Keratinocyte (primary cell): ENCODE measurements around the gene GAST. TPM values are rescaled to one million over a fixed set of nuclear protein-coding genes. Genes with fewer than 3 reads are reported as not detected.

ENCODE experiments used
- DNase-seq: peaks from one replicate; pipeline ENCODE4 v3.0.0-alpha.2; 2011; ENCODE audit warnings: low read depth, missing footprints, low spot score
- FAIRE-seq: peaks from 2 replicates; lab custom pipeline; 2011; peaks lifted over from hg19 to GRCh38; lab: Jason Lieb, UNC
- H2AFZ ChIP-seq: 2 replicates; pipeline ENCODE4 v1.6.0; 2012; ENCODE audit warnings: low read length, control low read depth, inconsistent platforms; ENCODE audit not compliant: control insufficient read depth
- H3K27ac ChIP-seq: 2 replicates; pipeline ENCODE4 v1.5.1; 2011; ENCODE audit warnings: low read length; ENCODE audit not compliant: control insufficient read depth, insufficient read depth
- H3K27me3 ChIP-seq: 3 replicates; pipeline ENCODE4 v1.6.0; 2011; ENCODE audit warnings: low read length; ENCODE audit not compliant: control insufficient read depth, insufficient read depth; ENCODE audit errors: extremely low read depth
- H3K36me3 ChIP-seq, 2 experiments: 2 replicates in 1 of 2; 3 replicates in 1 of 2; pipeline ENCODE4 v1.5.1; 2011; ENCODE audit warnings: low read length in 2 of 2, mild to moderate bottlenecking in 1 of 2; ENCODE audit not compliant: control insufficient read depth in 2 of 2, insufficient read depth in 2 of 2; ENCODE audit errors: extremely low read depth in 1 of 2
- H3K4me1 ChIP-seq: 3 replicates; pipeline ENCODE4 v1.5.1; 2011; ENCODE audit warnings: low read length; ENCODE audit not compliant: control insufficient read depth, insufficient read depth; ENCODE audit errors: extremely low read depth
- H3K4me2 ChIP-seq: 3 replicates; pipeline ENCODE4 v1.6.0; 2011; ENCODE audit warnings: low read depth, low read length; ENCODE audit not compliant: control insufficient read depth, insufficient read depth; ENCODE audit errors: extremely low read depth
- H3K4me3 ChIP-seq, 3 experiments: fragments of 200-600 bp in 1 of 3; sonication (generic) in 1 of 3; 2 replicates in 2 of 3; 3 replicates in 1 of 3; pipeline ENCODE4 v1.5.1; 2011 to 2016; ENCODE audit warnings: low read length in 3 of 3, mild to moderate bottlenecking in 3 of 3, control low read depth in 2 of 3, inconsistent platforms in 1 of 3, low read depth in 1 of 3, mixed read lengths in 1 of 3, mixed run types in 1 of 3, moderate library complexity in 1 of 3; ENCODE audit not compliant: control insufficient read depth in 2 of 3, insufficient read depth in 2 of 3; ENCODE audit errors: extremely low read depth in 1 of 3
- H3K79me2 ChIP-seq: 2 replicates; pipeline ENCODE4 v1.6.0; 2012; ENCODE audit warnings: low read length; ENCODE audit not compliant: control insufficient read depth, insufficient read depth
- H3K9ac ChIP-seq: 3 replicates; pipeline ENCODE4 v1.6.0; 2011; ENCODE audit warnings: low read length; ENCODE audit not compliant: control insufficient read depth, insufficient read depth; ENCODE audit errors: extremely low read depth
- H3K9me1 ChIP-seq: 3 replicates; pipeline ENCODE4 v1.6.0; 2011; ENCODE audit warnings: low read length; ENCODE audit not compliant: control insufficient read depth, insufficient read depth; ENCODE audit errors: extremely low read depth
- H3K9me3 ChIP-seq: 2 replicates; pipeline ENCODE4 v1.5.1; 2012; ENCODE audit warnings: low read depth, low read length; ENCODE audit not compliant: control insufficient read depth
- H4K20me1 ChIP-seq: 3 replicates; pipeline ENCODE4 v1.6.0; 2011; ENCODE audit warnings: low read length; ENCODE audit not compliant: control insufficient read depth, insufficient read depth; ENCODE audit errors: extremely low read depth
- EZH2 ChIP-seq: IDR thresholded peaks from one replicate; pipeline ENCODE4 v1.6.1; 2012; ENCODE audit warnings: inconsistent platforms, mild to moderate bottlenecking, low read length, moderate library complexity
- dilution Hi-C: fragments of 300-500 bp; cut with MboI; formaldehyde crosslinking; loops from one replicate; pipeline ENCODE4 v1.7.0; 2020; ENCODE audit warnings: low sequenced_read_pairs; ENCODE audit not compliant: extremely low pct_ligation_motif_present
- polyA plus RNA-seq, 5 experiments: library from polyadenylated mRNA; depleted of rRNA in 3 of 5; stranded (reverse) in 3 of 5; stranded (forward) in 1 of 5; unstranded in 1 of 5; fragments of >200 nt; gene quantifications; 1 replicate in 1 of 5; 2 replicates in 3 of 5; 3 replicates in 1 of 5; pipeline versions ENCODE4 v1.2.1 to v1.2.3, GENCODE V29; 2011 to 2012; ENCODE audit warnings: missing spikeins in 2 of 5, low read depth in 1 of 5, low replicate concordance in 1 of 5
- TF ChIP-seq, protein P1 (sequence below), 3 experiments: IDR thresholded peaks in 1 of 3; conservative IDR thresholded peaks in 1 of 3; optimal IDR thresholded peaks in 1 of 3; 2 replicates in 2 of 3; 3 replicates in 1 of 3; pipeline versions ENCODE3 to v1.5.1; 2011; ENCODE audit warnings: low read length in 3 of 3, mild to moderate bottlenecking in 3 of 3, moderate library complexity in 2 of 3, control low read depth in 1 of 3, inconsistent platforms in 1 of 3; ENCODE audit not compliant: insufficient read depth in 2 of 3; ENCODE audit errors: extremely low read depth in 1 of 3

The GAST gene
- polyA plus RNA-seq, 1 donor (not counting 4 experiments of a cell fraction or from before 2014, with no cell fraction given), result 0.87 TPM

GRCh38 chr17:41666708-41667279 is 45.3 kb upstream of the GAST start:
- H3K9me3 ChIP-seq, result no peaks in the 10 kb centered on the region
- peak overlapping the region; percentile 90 for H3K27ac ChIP-seq
- DNase-seq (no peak), FAIRE-seq (peak; percentile 32)
- TF ChIP-seq, protein P1, sequence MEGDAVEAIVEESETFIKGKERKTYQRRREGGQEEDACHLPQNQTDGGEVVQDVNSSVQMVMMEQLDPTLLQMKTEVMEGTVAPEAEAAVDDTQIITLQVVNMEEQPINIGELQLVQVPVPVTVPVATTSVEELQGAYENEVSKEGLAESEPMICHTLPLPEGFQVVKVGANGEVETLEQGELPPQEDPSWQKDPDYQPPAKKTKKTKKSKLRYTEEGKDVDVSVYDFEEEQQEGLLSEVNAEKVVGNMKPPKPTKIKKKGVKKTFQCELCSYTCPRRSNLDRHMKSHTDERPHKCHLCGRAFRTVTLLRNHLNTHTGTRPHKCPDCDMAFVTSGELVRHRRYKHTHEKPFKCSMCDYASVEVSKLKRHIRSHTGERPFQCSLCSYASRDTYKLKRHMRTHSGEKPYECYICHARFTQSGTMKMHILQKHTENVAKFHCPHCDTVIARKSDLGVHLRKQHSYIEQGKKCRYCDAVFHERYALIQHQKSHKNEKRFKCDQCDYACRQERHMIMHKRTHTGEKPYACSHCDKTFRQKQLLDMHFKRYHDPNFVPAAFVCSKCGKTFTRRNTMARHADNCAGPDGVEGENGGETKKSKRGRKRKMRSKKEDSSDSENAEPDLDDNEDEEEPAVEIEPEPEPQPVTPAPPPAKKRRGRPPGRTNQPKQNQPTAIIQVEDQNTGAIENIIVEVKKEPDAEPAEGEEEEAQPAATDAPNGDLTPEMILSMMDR (optimal IDR thresholded peaks at IDR 0.05 in 1 of 3, IDR thresholded peaks at IDR 0.05 in 1 of 3, conservative IDR thresholded peaks at IDR 0.05 in 1 of 3; ENCODE audit: extremely low read depth in 1 of 3, insufficient read depth in 2 of 3, low read length in 3 of 3), result peak; percentile 91 to 99 (median 93)
- no peak for TF ChIP-seq EZH2
- peak overlapping the region; percentile 88 for H2AFZ ChIP-seq
- H3K4me2 ChIP-seq, result peak overlapping the region; percentile 86
- no peaks in the 10 kb centered on the region for H3K79me2 ChIP-seq
- H3K27me3 ChIP-seq, result no peaks in the 10 kb centered on the region
- H4K20me1 ChIP-seq, result no peaks in the 10 kb centered on the region
- no peaks in the 10 kb centered on the region for H3K9me1 ChIP-seq
- no peaks in the 10 kb centered on the region for H3K36me3 ChIP-seq
- H3K4me3 ChIP-seq, result peak overlapping the region in 1 of 3 experiments; percentile 55
- peak overlapping the region; percentile 85 for H3K9ac ChIP-seq
- dilution Hi-C loops, result no loop called here
- H3K4me1 ChIP-seq, result peaks cover 46% of the 10 kb centered on the region

DNA sequence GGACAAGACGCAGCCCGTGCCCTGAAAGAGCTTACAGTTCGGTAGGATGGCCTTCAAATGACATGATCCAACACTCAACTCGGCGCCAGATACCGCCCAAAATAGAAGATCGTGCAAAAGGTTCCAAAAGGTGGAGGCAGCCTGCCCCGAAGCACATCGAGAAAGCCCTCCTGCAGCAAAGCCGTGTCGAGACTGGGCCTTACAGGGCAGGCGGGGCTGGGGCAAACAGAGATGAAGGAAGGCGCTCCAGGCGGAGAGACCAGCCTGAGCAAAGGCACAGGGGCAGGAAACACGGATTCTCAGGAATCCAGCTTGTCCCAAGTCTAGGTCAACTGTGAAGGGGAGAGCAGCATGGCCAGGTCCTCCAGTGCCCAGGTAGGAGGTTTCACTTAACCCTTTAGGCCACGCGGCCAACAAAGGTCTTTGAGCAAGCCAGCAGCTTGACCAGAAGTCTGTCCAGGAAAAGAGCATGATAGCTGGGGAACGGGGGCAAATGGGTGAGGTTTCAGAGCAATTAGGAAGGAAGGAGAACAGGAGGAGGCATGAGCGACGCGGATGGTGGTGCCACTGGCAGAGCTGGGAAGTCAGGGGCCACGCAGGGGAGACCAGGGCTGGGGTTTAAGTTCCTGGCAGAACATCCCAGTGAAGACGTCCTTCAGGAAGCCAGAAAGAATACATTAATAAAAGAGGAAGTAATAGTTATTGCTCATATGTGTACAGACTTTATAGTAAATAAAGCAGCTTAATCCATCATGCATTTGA is 44.7 kb upstream of the GAST start:
- TF ChIP-seq EZH2, result no peak
- TF ChIP-seq, protein P1 (optimal IDR thresholded peaks at IDR 0.05 in 1 of 3, IDR thresholded peaks at IDR 0.05 in 1 of 3, conservative IDR thresholded peaks at IDR 0.05 in 1 of 3; ENCODE audit: extremely low read depth in 1 of 3, insufficient read depth in 2 of 3, low read length in 3 of 3), result no peak
- Histone ChIP-seq H3K9me3 (no peaks in the 10 kb centered on the region), H3K27ac (peak overlapping the region; percentile 90), H3K9ac (peak overlapping the region; percentile 85), H3K36me3 (no peaks in the 10 kb centered on the region), H3K27me3 (no peaks in the 10 kb centered on the region), H3K4me3 (peak overlapping the region in 1 of 3 experiments; percentile 55), H3K4me1 (peaks cover 45% of the 10 kb centered on the region), H3K4me2 (peak overlapping the region; percentile 86), H3K9me1 (no peaks in the 10 kb centered on the region), H2AFZ (peak overlapping the region; percentile 88), H3K79me2 (no peaks in the 10 kb centered on the region), H4K20me1 (no peaks in the 10 kb centered on the region)
- no peak for FAIRE-seq
- no peak for DNase-seq
- dilution Hi-C loops, result no loop called here
